HCT116 (cell line): Measurements from ENCODE around the gene FXYD1. TPM values are rescaled to one million over a fixed set of nuclear protein-coding genes. Genes with fewer than 3 reads are reported as not detected.

Experiments
- ATAC-seq: fragments of 200-7000 bp; cut with Tn5 transposase; 2 replicates; pipeline ENCODE4 v1.9.1; 2020; ENCODE audit warnings: mild to moderate bottlenecking, moderate library complexity
- BruUV-seq: library from RNA; stranded (reverse); fragments of 400-500 nt; replicated peaks from 2 replicates; lab custom pipeline; 2021; lab: Mats Ljungman, UMichigan
- CTCF ChIA-PET: fragments of 300-600 bp; sonication (Branson Sonifier 250); formaldehyde crosslinking; loops from one replicate; lab custom pipeline; 2021; ENCODE audit warnings: antibody characterized with exemption; lab: Charles Lee
- POLR2A ChIA-PET: fragments of 300-600, 350-600 bp; sonication (Branson Sonifier 250); formaldehyde crosslinking; loops from one replicate; lab custom pipeline; 2021; ENCODE audit warnings: antibody characterized with exemption; lab: Charles Lee
- RAD21 ChIA-PET, 2 experiments: fragments of 300-600 bp; sonication (Branson Sonifier 250); formaldehyde crosslinking; loops; one replicate each; lab custom pipeline; 2023; ENCODE audit warnings: low total read pairs in 2 of 2; ENCODE audit not compliant: uncharacterized antibody in 2 of 2, unreplicated experiment in 2 of 2, low non-redundant PET in 1 of 2; lab: Charles Lee
- DNase-seq: peaks from one replicate; pipeline ENCODE4 v3.0.0-alpha.2; 2010; ENCODE audit warnings: low read depth, low spot score
- H2AFZ ChIP-seq: fragments of 200-600 bp; shearing (Covaris generic), sonication (generic); 2 replicates; pipeline ENCODE4 v1.6.1; 2017; ENCODE audit warnings: low read depth, mixed run types, mixed read lengths, antibody characterized with exemption, low read length; ENCODE audit not compliant: poor library complexity, severe bottlenecking
- H3K27ac ChIP-seq: 2 replicates; pipeline ENCODE4 v1.5.1; 2012; ENCODE audit warnings: low read depth, low read length
- H3K27me3 ChIP-seq: fragments of 200-600 bp; sonication (generic); 2 replicates; pipeline ENCODE4 v1.6.1; 2016; ENCODE audit warnings: mixed run types, low read length, mixed read lengths; ENCODE audit not compliant: insufficient read depth
- H3K36me3 ChIP-seq, 2 experiments: fragments of 200-500 bp in 1 of 2; fragments of 200-600 bp in 1 of 2; sonication (Bioruptor generic) in 1 of 2; sonication (generic) in 1 of 2; 2 replicates each; pipeline versions ENCODE4 v1.5.1 to v1.6.1; 2014 to 2016; ENCODE audit warnings: low read length in 2 of 2, inconsistent platforms in 1 of 2, mixed read lengths in 1 of 2, mixed run types in 1 of 2; ENCODE audit not compliant: insufficient read depth in 2 of 2, control insufficient read depth in 1 of 2
- H3K4me1 ChIP-seq, 2 experiments: fragments of 200-600 bp in 1 of 2; sonication (generic) in 1 of 2; 2 replicates each; pipeline versions ENCODE4 v1.5.1 to v1.6.1; 2012 to 2017; ENCODE audit warnings: low read length in 2 of 2, inconsistent platforms in 1 of 2, mild to moderate bottlenecking in 1 of 2, mixed read lengths in 1 of 2, mixed run types in 1 of 2, moderate library complexity in 1 of 2; ENCODE audit not compliant: insufficient read depth in 2 of 2, control insufficient read depth in 1 of 2
- H3K4me2 ChIP-seq: fragments of 200-600 bp; sonication (generic); 2 replicates; pipeline ENCODE4 v1.6.1; 2017; ENCODE audit warnings: mixed run types, low read length, mixed read lengths
- H3K4me3 ChIP-seq, 2 experiments: fragments of 200-600 bp in 1 of 2; sonication (generic) in 1 of 2; replicated peaks in 1 of 2; 2 replicates each; pipeline ENCODE4 v1.5.1; 2011 to 2016; ENCODE audit warnings: low read length in 2 of 2, control low read depth in 1 of 2, low read depth in 1 of 2, mild to moderate bottlenecking in 1 of 2, mixed read lengths in 1 of 2, mixed run types in 1 of 2
- H3K79me2 ChIP-seq: fragments of 200-600 bp; sonication (generic); 2 replicates; pipeline ENCODE4 v1.6.1; 2017; ENCODE audit warnings: mild to moderate bottlenecking, mixed run types, low read length, moderate library complexity, mixed read lengths; ENCODE audit not compliant: insufficient read depth
- H3K9ac ChIP-seq: fragments of 200-600 bp; sonication (generic); 2 replicates; pipeline ENCODE4 v1.6.1; 2016; ENCODE audit warnings: low read length, mixed read lengths
- H3K9me2 ChIP-seq: fragments of 200-600 bp; sonication (generic), shearing (Covaris generic); 2 replicates; pipeline ENCODE4 v1.6.1; 2017; ENCODE audit warnings: mixed run types, mild to moderate bottlenecking, moderate library complexity; ENCODE audit not compliant: insufficient read depth
- H3K9me3 ChIP-seq, 2 experiments: fragments of 200-500 bp in 1 of 2; fragments of 200-600 bp in 1 of 2; sonication (Bioruptor generic) in 1 of 2; sonication (generic) in 1 of 2; 2 replicates each; pipeline ENCODE4 v1.6.1; 2014 to 2017; ENCODE audit warnings: low read length in 2 of 2, mixed read lengths in 2 of 2, inconsistent platforms in 1 of 2, low read depth in 1 of 2, mild to moderate bottlenecking in 1 of 2, mixed run types in 1 of 2, moderate library complexity in 1 of 2; ENCODE audit not compliant: control insufficient read depth in 1 of 2, insufficient read depth in 1 of 2
- H4K20me1 ChIP-seq: fragments of 200-600 bp; sonication (generic), shearing (Covaris generic); 2 replicates; pipeline ENCODE4 v1.6.1; 2017; ENCODE audit warnings: mixed run types, mild to moderate bottlenecking, moderate library complexity; ENCODE audit not compliant: insufficient read depth
- ATF3 ChIP-seq: IDR thresholded peaks from 2 replicates; pipeline ENCODE4 v1.6.1; 2012
- CBX3 ChIP-seq: IDR thresholded peaks from 2 replicates; pipeline ENCODE4 v1.6.1; 2012; ENCODE audit warnings: low read depth
- EGR1 ChIP-seq: IDR thresholded peaks from 2 replicates; pipeline ENCODE4 v1.6.1; 2012; ENCODE audit warnings: low read depth
- ELF1 ChIP-seq: IDR thresholded peaks from 2 replicates; pipeline ENCODE4 v1.6.1; 2012; ENCODE audit warnings: low read depth, borderline replicate concordance
- EZH2phosphoT487 ChIP-seq: fragments of 200-600 bp; IDR thresholded peaks from 2 replicates; pipeline ENCODE4 v1.6.1; 2018; ENCODE audit warnings: antibody characterized with exemption, borderline replicate concordance
- FOSL1 ChIP-seq: IDR thresholded peaks from 2 replicates; pipeline ENCODE4 v1.6.1; 2012; ENCODE audit warnings: low read depth
- JUND ChIP-seq: IDR thresholded peaks from 2 replicates; pipeline ENCODE4 v1.6.1; 2012
- POLR2A ChIP-seq: IDR thresholded peaks from 2 replicates; pipeline ENCODE4 v1.7.0; 2011; ENCODE audit warnings: borderline replicate concordance; ENCODE audit not compliant: insufficient read depth, insufficient read length; ENCODE audit errors: extremely low read depth
- POLR2AphosphoS5 ChIP-seq: IDR thresholded peaks from 2 replicates; pipeline ENCODE4 v1.6.1; 2011; ENCODE audit warnings: mild to moderate bottlenecking, low read depth, low read length, moderate library complexity
- SIN3A ChIP-seq: IDR thresholded peaks from 2 replicates; pipeline ENCODE4 v1.6.1; 2012; ENCODE audit warnings: low read depth
- YY1 ChIP-seq: IDR thresholded peaks from 2 replicates; pipeline ENCODE4 v1.6.1; 2011; ENCODE audit warnings: low read length, low read depth, moderate library complexity, mild to moderate bottlenecking; ENCODE audit not compliant: insufficient replicate concordance; ENCODE audit errors: extremely low read depth
- ZNF274 ChIP-seq: fragments of 200-500 bp; sonication (Bioruptor generic); IDR thresholded peaks from 2 replicates; pipeline ENCODE4 v1.6.1; 2014; ENCODE audit warnings: mild to moderate bottlenecking, low read depth, low read length, inconsistent platforms
- intact Hi-C: fragments of 100-400 bp; cut with micrococcal nuclease; formaldehyde crosslinking; loops from 2 replicates; pipeline ENCODE4 v1.10.0; 2022
- total RNA-seq: library from RNA; stranded (reverse); gene quantifications from one replicate; pipeline ENCODE4 v1.2.1, GENCODE V29; 2021; ENCODE audit not compliant: unreplicated experiment
- TF ChIP-seq, protein P1 (sequence below), 3 experiments: fragments of 200-600 bp in 1 of 3; sonication (generic) in 1 of 3; IDR thresholded peaks in 2 of 3; conservative IDR thresholded peaks in 1 of 3; 2 replicates each; pipeline ENCODE4 v1.5.1; 2012 to 2017; ENCODE audit warnings: low read depth in 2 of 3, low read length in 2 of 3, antibody characterized with exemption in 1 of 3, borderline replicate concordance in 1 of 3, control low read depth in 1 of 3, mild to moderate bottlenecking in 1 of 3, mixed read lengths in 1 of 3, mixed run types in 1 of 3, moderate library complexity in 1 of 3; ENCODE audit not compliant: insufficient read depth in 1 of 3

Gene FXYD1
- total RNA-seq, 1 experiment from 2014 or later, result 7.8 TPM

- CTCF ChIA-PET, result no interaction called here
- Histone ChIP-seq H3K9me2 (no peaks in the 10 kb centered on the region), H4K20me1 (no peaks in the 10 kb centered on the region), H3K4me2 (peak overlapping the region; percentile 98), H3K27ac (peak overlapping the region; percentile 87), H3K27me3 (no peaks in the 10 kb centered on the region), H3K4me3 (peak overlapping the region; percentile 75 to 95), H3K4me1 (peaks cover 8 to 42% of the 10 kb centered on the region in 2 experiments), H3K79me2 (peaks cover 30% of the 10 kb centered on the region; the same call in 1 of the 2 replicates), H3K36me3 (peaks cover 6 to 34% of the 10 kb centered on the region in 2 experiments; a peak in 3 of 4 replicates), H3K9me3 (no peaks in the 10 kb centered on the region), H2AFZ (no peak overlapping the region), H3K9ac (peak overlapping the region; percentile 93)
- BruUV-seq, result no TSS peak
- RAD21 ChIA-PET, result no interaction called here
- ATAC-seq, result peak; percentile 9
- POLR2A ChIA-PET, result no interaction called here
- TF ChIP-seq EZH2phosphoT487 (no peak), JUND (no peak), FOSL1 (no peak), SIN3A (no peak), YY1 (no peak), POLR2AphosphoS5 (no peak), CBX3 (no peak), ELF1 (no peak; the same call in 1 of the 2 replicates), EGR1 (no peak), ATF3 (no peak), POLR2A (no peak), ZNF274 (no peak)
- TF ChIP-seq, protein P1, sequence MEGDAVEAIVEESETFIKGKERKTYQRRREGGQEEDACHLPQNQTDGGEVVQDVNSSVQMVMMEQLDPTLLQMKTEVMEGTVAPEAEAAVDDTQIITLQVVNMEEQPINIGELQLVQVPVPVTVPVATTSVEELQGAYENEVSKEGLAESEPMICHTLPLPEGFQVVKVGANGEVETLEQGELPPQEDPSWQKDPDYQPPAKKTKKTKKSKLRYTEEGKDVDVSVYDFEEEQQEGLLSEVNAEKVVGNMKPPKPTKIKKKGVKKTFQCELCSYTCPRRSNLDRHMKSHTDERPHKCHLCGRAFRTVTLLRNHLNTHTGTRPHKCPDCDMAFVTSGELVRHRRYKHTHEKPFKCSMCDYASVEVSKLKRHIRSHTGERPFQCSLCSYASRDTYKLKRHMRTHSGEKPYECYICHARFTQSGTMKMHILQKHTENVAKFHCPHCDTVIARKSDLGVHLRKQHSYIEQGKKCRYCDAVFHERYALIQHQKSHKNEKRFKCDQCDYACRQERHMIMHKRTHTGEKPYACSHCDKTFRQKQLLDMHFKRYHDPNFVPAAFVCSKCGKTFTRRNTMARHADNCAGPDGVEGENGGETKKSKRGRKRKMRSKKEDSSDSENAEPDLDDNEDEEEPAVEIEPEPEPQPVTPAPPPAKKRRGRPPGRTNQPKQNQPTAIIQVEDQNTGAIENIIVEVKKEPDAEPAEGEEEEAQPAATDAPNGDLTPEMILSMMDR (IDR thresholded peaks at IDR 0.05 in 2 of 3, conservative IDR thresholded peaks at IDR 0.05 in 1 of 3; ENCODE audit: borderline replicate concordance in 1 of 3, insufficient read depth in 1 of 3, low read depth in 2 of 3, low read length in 2 of 3), result no peak
- DNase-seq, result no peak
- intact Hi-C loops, result no loop called here
These were observed 16.8 kb downstream of the FXYD1 start for GRCh38 chr19:35155441-35155840.
